K562 (cell line): ENCODE data around the gene UCP3. TPM values are rescaled to one million over a fixed set of nuclear protein-coding genes. Genes with fewer than 3 reads are reported as not detected.

Experiments
- ARID3A ChIP-seq: IDR thresholded peaks from 2 replicates; pipeline ENCODE4 v1.6.1; 2012; ENCODE audit warnings: low read depth, low read length, improper control_type of control experiment, borderline replicate concordance
- CREM ChIP-seq: IDR thresholded peaks from 2 replicates; pipeline ENCODE4 v1.6.1; 2014; ENCODE audit warnings: antibody characterized with exemption, low read depth
- CTCF ChIP-seq, 3 experiments: IDR thresholded peaks in 2 of 3; conservative IDR thresholded peaks in 1 of 3; 2 replicates each; pipeline ENCODE4 v1.5.1; 2011 to 2012; ENCODE audit warnings: low read length in 3 of 3, mild to moderate bottlenecking in 3 of 3, control low read depth in 2 of 3, improper control_type of control experiment in 1 of 3, inconsistent platforms in 1 of 3, low read depth in 1 of 3, mixed read lengths in 1 of 3, moderate library complexity in 1 of 3; ENCODE audit not compliant: insufficient read depth in 2 of 3
- FOXK2 ChIP-seq, 2 experiments: fragments of 450-650 bp; IDR thresholded peaks in 1 of 2; conservative IDR thresholded peaks in 1 of 2; 2 replicates each; pipeline ENCODE4 v1.6.1; 2016; ENCODE audit warnings: low read depth in 2 of 2, mild to moderate bottlenecking in 1 of 2
- MEIS2 ChIP-seq: fragments of 450-650 bp; IDR thresholded peaks from 2 replicates; pipeline ENCODE4 v1.6.1; 2014; ENCODE audit warnings: mild to moderate bottlenecking; ENCODE audit not compliant: partially characterized antibody
- NR1H2 ChIP-seq: sonication (generic); formaldehyde crosslinking; IDR thresholded peaks from 2 replicates; pipeline ENCODE4 v1.4.0; 2020; ENCODE audit warnings: mild to moderate bottlenecking, missing genetic modification reagents
- PHB2 ChIP-seq: fragments of 450-650 bp; IDR thresholded peaks from 2 replicates; pipeline ENCODE4 v1.6.1; 2017; ENCODE audit warnings: low read depth
- PKNOX1 ChIP-seq: fragments of 450-650 bp; IDR thresholded peaks from 2 replicates; pipeline ENCODE4 v1.6.1; 2016
- POU5F1 ChIP-seq: fragments of 150-350 bp; IDR thresholded peaks from 2 replicates; pipeline ENCODE4 v1.6.1; 2014; ENCODE audit warnings: borderline replicate concordance, low read length, low read depth, mild to moderate bottlenecking; ENCODE audit not compliant: partially characterized antibody
- RAD21 ChIP-seq, 2 experiments: fragments of 250-450 bp in 1 of 2; fragments of 450-650 bp in 1 of 2; sonication (Bioruptor Pico) in 1 of 2; formaldehyde crosslinking in 1 of 2; IDR thresholded peaks in 1 of 2; conservative IDR thresholded peaks in 1 of 2; 2 replicates each; pipeline versions ENCODE4 v1.4.0 to v1.8.0; 2020 to 2022; ENCODE audit warnings: mild to moderate bottlenecking in 2 of 2, moderate library complexity in 1 of 2
- REST ChIP-seq, 2 experiments: fragments of 450-650 bp; formaldehyde crosslinking in 1 of 2; IDR thresholded peaks; 2 replicates each; pipeline versions ENCODE4 v1.4.0 to v1.6.1; 2014 to 2020; ENCODE audit warnings: mild to moderate bottlenecking in 2 of 2, borderline replicate concordance in 1 of 2, low read depth in 1 of 2
- SMC3 ChIP-seq: conservative IDR thresholded peaks from 2 replicates; pipeline ENCODE4 v1.6.1; 2011; ENCODE audit warnings: low read depth, low read length, improper control_type of control experiment; ENCODE audit not compliant: insufficient read depth
- ZNF785 ChIP-seq: fragments of 250-450 bp; sonication (Bioruptor Pico); IDR thresholded peaks from 2 replicates; pipeline ENCODE4 v1.4.0; 2020; ENCODE audit warnings: mild to moderate bottlenecking
- polyA plus RNA-seq, 8 experiments: library from polyadenylated mRNA; depleted of rRNA in 4 of 8; stranded (reverse) in 5 of 8; unstranded in 3 of 8; fragments of >200 nt; fragmentation: Nextera tagmentation in 2 of 8; fragmentation: Illumina TruSeq in 1 of 8; extraction: Ambion mirVana in 2 of 8; extraction: Trizol in 1 of 8; gene quantifications; 2 replicates each; pipeline versions ENCODE4 v1.2.1 to v1.2.3, GENCODE V29; 2011 to 2014; ENCODE audit warnings: inconsistent platforms in 1 of 8, missing spikeins in 1 of 8
- total RNA-seq, 7 experiments: library from RNA; depleted of rRNA in 6 of 7; stranded (reverse); fragments of >200 nt in 6 of 7; fragmentation: Illumina TruSeq in 2 of 7; extraction: Trizol in 2 of 7; gene quantifications; 2 replicates each; pipeline versions ENCODE4 v1.2.1 to v1.2.3, GENCODE V29; 2011 to 2021; ENCODE audit warnings: low replicate concordance in 1 of 7

The UCP3 gene
- total and polyA plus RNA-seq, 9 of the 15 experiments (the other 6 are each of a cell fraction or from before 2014, with no cell fraction given) = 0.05 to 0.65 (median 0.25) TPM; not detected in 2

- no peak for TF ChIP-seq POU5F1
- TF ChIP-seq ARID3A = peak; percentile 40; the same call in 1 of the 2 replicates
- TF ChIP-seq CTCF (IDR thresholded peaks at IDR 0.05 in 2 of 3, conservative IDR thresholded peaks at IDR 0.05 in 1 of 3; ENCODE audit: insufficient read depth in 2 of 3, low read depth in 1 of 3, low read length in 3 of 3) = peak; percentile 51 to 82 (median 63); a peak in 5 of 6 replicates
- peak; percentile 74 to 85 for TF ChIP-seq RAD21 (CRISPR knock-in tag; conservative IDR thresholded peaks at IDR 0.05 in 1 of 2, IDR thresholded peaks at IDR 0.05 in 1 of 2)
- TF ChIP-seq PKNOX1 = 0 out of 2 replicates have a peak, but pooled peaks have one; percentile 5
- TF ChIP-seq NR1H2 = no peak
- no peak for TF ChIP-seq CREM
- 0 out of 2 replicates have a peak, but pooled peaks have one; percentile 18 for TF ChIP-seq ZNF785 (CRISPR knock-in tag)
- TF ChIP-seq PHB2 = no peak
- peak; percentile 37; the same call in 1 of the 2 replicates for TF ChIP-seq SMC3
- TF ChIP-seq REST (IDR thresholded peaks at IDR 0.05; ENCODE audit: borderline replicate concordance) = peak; percentile 74; the same call in 1 of the 2 replicates
- no peak for TF ChIP-seq REST (CRISPR knock-in tag; IDR thresholded peaks at IDR 0.05; ENCODE audit: low read depth)
- peak; percentile 70 for TF ChIP-seq MEIS2
- TF ChIP-seq FOXK2 (conservative IDR thresholded peaks at IDR 0.05 in 1 of 2, IDR thresholded peaks at IDR 0.05 in 1 of 2; ENCODE audit: low read depth in 2 of 2) = 0 out of 4 replicates have a peak, but pooled peaks of 1 of the 2 experiments have one; percentile 24
- TF ChIP-seq, all 486 proteins: peak for 14
Observed at GRCh38 chr11:73989156-73989555, 19.7 kb downstream of the UCP3 start (continued).
